GM23338 (cell line): ENCODE results near the gene NRCAM.

Experiments
- CREB1 ChIP-seq: fragments of 250-450 bp; sonication (Bioruptor Pico); IDR thresholded peaks from 2 replicates; pipeline ENCODE4 v1.5.0; 2020; ENCODE audit warnings: low read depth, mild to moderate bottlenecking, moderate library complexity
- CTCF ChIP-seq, 2 experiments: fragments of 200-600 bp in 1 of 2; sonication (generic) in 1 of 2; conservative IDR thresholded peaks; 2 replicates each; pipeline versions ENCODE4 v1.5.1 to v1.6.1; 2016 to 2017; ENCODE audit warnings: antibody characterized with exemption in 2 of 2, low read depth in 2 of 2, mild to moderate bottlenecking in 2 of 2, moderate library complexity in 1 of 2
- ETS1 ChIP-seq: IDR thresholded peaks from 2 replicates; pipeline ENCODE4 v1.6.1; 2016; ENCODE audit warnings: antibody characterized with exemption
- EZH2 ChIP-seq: fragments of 200-600 bp; sonication (generic); IDR thresholded peaks from one replicate; pipeline ENCODE4 v1.8.0; 2017; ENCODE audit warnings: antibody characterized with exemption, mild to moderate bottlenecking, low read depth; ENCODE audit not compliant: unreplicated experiment
- EZH2phosphoT487 ChIP-seq: fragments of 200-600 bp; sonication (generic); IDR thresholded peaks from one replicate; pipeline ENCODE4 v1.8.1; 2018; ENCODE audit warnings: antibody characterized with exemption; ENCODE audit not compliant: unreplicated experiment
- NANOG ChIP-seq: IDR thresholded peaks from 2 replicates; pipeline ENCODE4 v1.6.1; 2016; ENCODE audit warnings: antibody characterized with exemption, borderline replicate concordance
- POLR2AphosphoS5 ChIP-seq: IDR thresholded peaks from 2 replicates; pipeline ENCODE4 v1.6.1; 2016; ENCODE audit warnings: antibody characterized with exemption, low read depth
- REST ChIP-seq: IDR thresholded peaks from one replicate; pipeline ENCODE4 v1.6.1; 2018; ENCODE audit warnings: antibody characterized with exemption; ENCODE audit not compliant: unreplicated experiment
- STAT1 ChIP-seq: IDR thresholded peaks from one replicate; pipeline ENCODE4 v1.6.1; 2016; ENCODE audit warnings: antibody characterized with exemption; ENCODE audit not compliant: unreplicated experiment

GRCh38 chr7:108367946-108368345 lies 88.3 kb downstream of the NRCAM start:
- TF ChIP-seq CTCF (conservative IDR thresholded peaks at IDR 0.05; ENCODE audit: low read depth in 2 of 2) (no peak), POLR2AphosphoS5 (no peak), EZH2 (no peak), CREB1 (CRISPR knock-in tag) (no peak), NANOG (no peak), REST (no peak), STAT1 (no peak), ETS1 (no peak), EZH2phosphoT487 (no peak)
